Activated T-helper 17 cell treated with anti-CD3 and anti-CD28 coated beads, Interleukin-2, amount 50 U/mL, for 72 hours (primary cell): Measurements from ENCODE around the gene TRAF2. TPM values are rescaled to one million over a fixed set of nuclear protein-coding genes. Genes with fewer than 3 reads are reported as not detected.
A peak's percentile ranks its signal among the peaks of the same experiment; 100 is the strongest.

ENCODE experiments used
- ATAC-seq: fragments of 150-1000 bp; cut with Tn5 transposase; replicated peaks from 2 replicates; pipeline ENCODE4 v1.10.0; 2021; ENCODE audit warnings: mild to moderate bottlenecking, moderate library complexity
- H3K27ac Mint-ChIP-seq: one replicate; pipeline ENCODE4 v1.8.0; 2022; ENCODE audit warnings: mixed read lengths
- H3K27me3 Mint-ChIP-seq: one replicate; pipeline ENCODE4 v1.8.0; 2022; ENCODE audit warnings: mixed read lengths
- H3K36me3 Mint-ChIP-seq: one replicate; pipeline ENCODE4 v1.8.0; 2022; ENCODE audit warnings: low read depth, mild to moderate bottlenecking, mixed read lengths
- H3K4me1 Mint-ChIP-seq: one replicate; pipeline ENCODE4 v1.8.0; 2022; ENCODE audit warnings: mixed read lengths
- H3K4me3 Mint-ChIP-seq: one replicate; pipeline ENCODE4 v1.8.0; 2022; ENCODE audit warnings: mild to moderate bottlenecking, mixed read lengths
- H3K9me3 Mint-ChIP-seq: one replicate; pipeline ENCODE4 v1.8.0; 2022; ENCODE audit warnings: mixed read lengths
- total RNA-seq, 2 donors: library from RNA; stranded (reverse); gene quantifications; one replicate each; pipeline ENCODE4 v1.2.3, GENCODE V29; 2022

The TRAF2 gene
- total RNA-seq, 2 donors from 2014 or later = 54.4 to 56.8 TPM

- peak; percentile 57 for ATAC-seq
- Mint-ChIP-seq H3K27me3 (no peaks in the 10 kb centered on the region), H3K27ac (peak overlapping the region; percentile 50), H3K9me3 (no peaks in the 10 kb centered on the region), H3K4me3 (peak overlapping the region; percentile 56), H3K4me1 (no peaks in the 10 kb centered on the region), H3K36me3 (no peaks in the 10 kb centered on the region)
These were observed 88.7 kb downstream of the TRAF2 start for GRCh38 chr9:136974817-136975535.

DNA sequence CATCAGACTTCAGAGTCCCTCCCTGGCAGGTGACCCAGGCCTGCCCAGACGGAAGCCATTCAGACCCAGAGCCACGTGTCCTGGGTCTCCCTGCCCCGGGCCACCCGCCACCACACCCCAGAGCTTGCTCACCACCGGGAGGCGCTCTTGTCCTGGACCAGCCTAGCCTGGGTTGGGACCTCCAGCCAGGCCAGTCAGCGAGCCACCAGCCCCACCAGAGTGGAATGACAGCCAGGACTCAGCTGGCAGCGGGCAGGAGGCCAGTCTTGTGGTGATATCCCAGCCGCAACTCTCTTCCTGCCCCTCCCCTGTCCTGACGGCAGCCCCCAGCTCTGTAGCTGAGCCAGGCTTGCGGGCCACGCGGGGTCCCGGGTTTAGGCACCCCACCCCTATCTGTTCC is 89.3 kb downstream of the TRAF2 start:
- Mint-ChIP-seq H3K9me3 (no peaks in the 10 kb centered on the region), H3K36me3 (no peaks in the 10 kb centered on the region), H3K27me3 (no peaks in the 10 kb centered on the region), H3K27ac (peak overlapping the region; percentile 50), H3K4me3 (peak overlapping the region; percentile 56), H3K4me1 (no peaks in the 10 kb centered on the region)
- peak; percentile 37 for ATAC-seq

Other genes with a start within 250 kb of the TRAF2 start
- gene EGFL7, start 223.6 kb upstream of the TRAF2 start, total RNA-seq = 1 to 10 TPM in 1 of 2 donors, under 1 TPM in 1; 0.78 to 1.0 TPM
- gene AGPAT2, start 199.1 kb upstream of the TRAF2 start, total RNA-seq = 10 to 100 TPM; 14.6 to 15.6 TPM
- not detected for gene DIPK1B, start 173.9 kb upstream of the TRAF2 start, total RNA-seq
- gene LCN10, start 143.6 kb upstream of the TRAF2 start, total RNA-seq = 1 to 10 TPM; 1.0 to 1.8 TPM
- gene LCN6, start 138.0 kb upstream of the TRAF2 start, total RNA-seq = not detected
- not detected for gene LCN8, start 128.3 kb upstream of the TRAF2 start, total RNA-seq
- gene LCN15, start 122.0 kb upstream of the TRAF2 start, total RNA-seq = not detected
- gene TMEM141, start 95.2 kb upstream of the TRAF2 start, total RNA-seq = 10 to 100 TPM; 30.1 to 30.7 TPM
- gene CCDC183, start 90.2 kb upstream of the TRAF2 start, total RNA-seq = 1 to 10 TPM in 1 of 2 donors, under 1 TPM in 1; 0.41 to 2.1 TPM
- 100 to 1,000 TPM in 1 of 2 donors, 10 to 100 TPM in 1; 51.5 to 108 TPM for gene RABL6, start 78.6 kb upstream of the TRAF2 start, total RNA-seq
- gene AJM1, start 44.0 kb upstream of the TRAF2 start, total RNA-seq = 10 to 100 TPM in 1 of 2 donors, 1 to 10 TPM in 1; 4.3 to 12.9 TPM
- gene PHPT1, start 37.1 kb upstream of the TRAF2 start, total RNA-seq = 100 to 1,000 TPM; 138 to 194 TPM
- gene MAMDC4, start 34.2 kb upstream of the TRAF2 start, total RNA-seq = 10 to 100 TPM; 18.6 to 27.4 TPM
- 100 to 1,000 TPM; 221 to 265 TPM for gene EDF1, start 20.2 kb upstream of the TRAF2 start, total RNA-seq
- gene FBXW5, start 58.2 kb downstream of the TRAF2 start, total RNA-seq = 10 to 100 TPM; 91.0 to 99.2 TPM
- gene C8G, start 58.7 kb downstream of the TRAF2 start, total RNA-seq = 1 to 10 TPM in 1 of 2 donors, not detected in 1; 3.1 TPM
- 1 to 10 TPM in 1 of 2 donors, under 1 TPM in 1; 0.54 to 2.4 TPM for gene LCN12, start 65.8 kb downstream of the TRAF2 start, total RNA-seq
- gene PTGDS, start 91.0 kb downstream of the TRAF2 start, total RNA-seq = 1 to 10 TPM in 1 of 2 donors, not detected in 1; 1.3 TPM
- under 1 TPM in 1 of 2 donors, not detected in 1; 0.11 TPM for gene LCNL1, start 96.5 kb downstream of the TRAF2 start, total RNA-seq
- gene PAXX, start 105.9 kb downstream of the TRAF2 start, total RNA-seq = 10 to 100 TPM; 31.1 to 49.1 TPM
- gene CLIC3, start 110.1 kb downstream of the TRAF2 start, total RNA-seq = under 1 TPM in 1 of 2 donors, not detected in 1; 0.26 TPM
- gene ABCA2, start 141.7 kb downstream of the TRAF2 start, total RNA-seq = 10 to 100 TPM; 43.0 to 63.9 TPM
- gene FUT7, start 145.6 kb downstream of the TRAF2 start, total RNA-seq = 10 to 100 TPM; 12.1 to 27.9 TPM
- gene NPDC1, start 159.7 kb downstream of the TRAF2 start, total RNA-seq = 10 to 100 TPM; 66.3 to 96.1 TPM
- under 1 TPM; 0.39 to 0.69 TPM for gene ENTPD2, start 167.5 kb downstream of the TRAF2 start, total RNA-seq
- 10 to 100 TPM in 1 of 2 donors, 1 to 10 TPM in 1; 5.6 to 21.9 TPM for gene SAPCD2, start 184.0 kb downstream of the TRAF2 start, total RNA-seq
- gene UAP1L1, start 191.0 kb downstream of the TRAF2 start, total RNA-seq = 10 to 100 TPM; 27.9 to 33.0 TPM
- 10 to 100 TPM; 38.2 to 67.6 TPM for gene MAN1B1, start 200.5 kb downstream of the TRAF2 start, total RNA-seq
- 100 to 1,000 TPM; 219 to 255 TPM for gene DPP7, start 228.2 kb downstream of the TRAF2 start, total RNA-seq